Nephron progenitor cell (in vitro differentiated cells): ENCODE data around the gene TTC33.

ENCODE experiments used
- DNase-seq: peaks from one replicate; pipeline ENCODE4 v3.0.0; 2021
- H3K27ac Mint-ChIP-seq: 2 replicates; pipeline ENCODE4 v1.8.0; 2021; ENCODE audit warnings: mild to moderate bottlenecking, moderate library complexity, mixed read lengths
- H3K27me3 Mint-ChIP-seq: 2 replicates; pipeline ENCODE4 v1.8.0; 2021; ENCODE audit warnings: mild to moderate bottlenecking, low read depth, mixed read lengths; ENCODE audit not compliant: poor library complexity
- H3K36me3 Mint-ChIP-seq: 2 replicates; pipeline ENCODE4 v1.8.0; 2021; ENCODE audit warnings: low read depth, mixed read lengths
- H3K4me1 Mint-ChIP-seq: 2 replicates; pipeline ENCODE4 v1.8.0; 2021; ENCODE audit warnings: mixed read lengths
- H3K4me3 Mint-ChIP-seq: 2 replicates; pipeline ENCODE4 v1.8.0; 2021; ENCODE audit warnings: mild to moderate bottlenecking, moderate library complexity, mixed read lengths
- H3K9me3 Mint-ChIP-seq: 2 replicates; pipeline ENCODE4 v1.8.0; 2021; ENCODE audit warnings: mild to moderate bottlenecking, moderate library complexity, mixed read lengths
- CTCF ChIP-seq: fragments of 200-600 bp; sonication (generic); IDR thresholded peaks from 2 replicates; pipeline ENCODE4 v1.5.0; 2021; ENCODE audit warnings: antibody characterized with exemption

Gene TTC33

GRCh38 chr5:40688127-40688761 is 67.5 kb downstream of the TTC33 start:
- Mint-ChIP-seq H3K27ac (no peak overlapping the region), H3K4me3 (no peak overlapping the region), H3K36me3 (no peaks in the 10 kb centered on the region), H3K4me1 (no peaks in the 10 kb centered on the region), H3K27me3 (peaks cover 22% of the 10 kb centered on the region), H3K9me3 (no peaks in the 10 kb centered on the region)
- peak; percentile 87 for DNase-seq
- TF ChIP-seq CTCF = peak; percentile 82

DNA sequence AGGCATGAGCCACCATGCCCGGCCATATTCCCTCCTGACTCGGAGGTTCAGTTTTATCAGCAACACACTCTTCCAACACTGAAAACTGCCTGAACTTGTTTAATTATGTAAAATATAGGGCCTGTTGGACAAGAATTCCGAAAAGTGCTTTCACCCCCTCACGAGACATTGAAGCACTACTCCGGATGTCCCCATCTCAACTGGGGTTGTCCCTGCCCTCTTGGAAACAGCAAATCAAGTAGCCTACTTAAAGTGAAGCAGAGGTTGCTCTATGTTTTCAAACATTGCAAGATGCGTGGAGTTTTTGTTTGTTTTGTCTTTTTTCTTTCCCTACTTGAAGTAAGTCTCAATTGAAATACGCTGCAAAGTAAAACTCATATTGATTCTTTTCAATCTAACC is 68.4 kb downstream of the TTC33 start:
- Mint-ChIP-seq H3K4me3 (no peak overlapping the region), H3K27me3 (peaks cover 31% of the 10 kb centered on the region), H3K36me3 (no peaks in the 10 kb centered on the region), H3K9me3 (no peaks in the 10 kb centered on the region), H3K4me1 (peaks cover under 1% of the 10 kb centered on the region), H3K27ac (no peak overlapping the region)
- TF ChIP-seq CTCF = no peak
- DNase-seq = no peak

DNA sequence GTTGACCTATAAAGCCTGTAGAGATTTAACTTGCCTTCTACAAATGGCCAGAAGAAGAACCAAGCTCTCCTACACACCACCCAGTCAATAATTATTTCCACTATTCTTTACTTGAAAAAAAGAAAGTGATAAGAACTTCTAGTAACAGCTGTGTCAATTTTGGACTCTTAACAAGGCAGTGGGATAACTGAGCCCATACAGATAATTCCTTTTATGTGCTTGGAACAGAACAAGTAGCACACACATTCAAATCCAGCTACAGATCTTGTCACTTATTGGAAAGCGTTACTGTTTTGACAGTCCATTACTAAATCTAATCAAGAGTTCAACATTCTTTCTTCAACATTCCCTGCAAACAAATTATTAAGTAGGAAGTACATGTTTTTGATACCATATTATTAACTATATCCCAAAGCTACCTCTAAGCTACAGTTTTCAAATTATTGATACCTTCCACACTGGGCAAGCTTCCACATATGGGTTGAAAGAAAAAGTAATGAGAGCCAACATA is 69.7 kb downstream of the TTC33 start:
- TF ChIP-seq CTCF = no peak
- peaks cover 44% of the 10 kb centered on the region for H3K27me3 Mint-ChIP-seq
- no peaks in the 10 kb centered on the region for H3K9me3 Mint-ChIP-seq
- H3K27ac Mint-ChIP-seq = no peak overlapping the region
- H3K4me3 Mint-ChIP-seq = no peak overlapping the region
- H3K4me1 Mint-ChIP-seq = peaks cover 13% of the 10 kb centered on the region
- DNase-seq = no peak
- no peaks in the 10 kb centered on the region for H3K36me3 Mint-ChIP-seq

DNA sequence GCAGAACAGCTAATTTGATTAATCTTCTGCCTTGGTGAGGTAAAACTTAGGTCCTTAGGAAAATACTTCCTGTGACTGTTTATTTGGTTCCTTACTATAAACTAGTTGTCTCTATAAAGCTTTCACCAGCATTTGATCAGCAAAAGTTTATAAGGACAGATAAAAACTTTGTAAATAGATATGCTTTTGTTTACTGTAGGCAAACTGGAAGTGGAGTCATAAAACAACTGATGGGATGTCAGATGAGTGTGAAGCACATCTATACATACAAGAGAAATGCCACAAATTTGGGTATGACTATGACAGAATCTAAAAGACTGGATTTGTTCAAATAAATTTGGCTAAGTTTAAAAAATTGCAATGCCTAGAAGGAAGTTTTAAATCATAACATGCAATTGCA is 70.6 kb downstream of the TTC33 start:
- peaks cover 53% of the 10 kb centered on the region for H3K27me3 Mint-ChIP-seq
- H3K27ac Mint-ChIP-seq = no peak overlapping the region
- no peaks in the 10 kb centered on the region for H3K36me3 Mint-ChIP-seq
- peaks cover 22% of the 10 kb centered on the region for H3K4me1 Mint-ChIP-seq
- H3K4me3 Mint-ChIP-seq = no peak overlapping the region
- H3K9me3 Mint-ChIP-seq = no peaks in the 10 kb centered on the region
- TF ChIP-seq CTCF = no peak
- DNase-seq = no peak

DNA sequence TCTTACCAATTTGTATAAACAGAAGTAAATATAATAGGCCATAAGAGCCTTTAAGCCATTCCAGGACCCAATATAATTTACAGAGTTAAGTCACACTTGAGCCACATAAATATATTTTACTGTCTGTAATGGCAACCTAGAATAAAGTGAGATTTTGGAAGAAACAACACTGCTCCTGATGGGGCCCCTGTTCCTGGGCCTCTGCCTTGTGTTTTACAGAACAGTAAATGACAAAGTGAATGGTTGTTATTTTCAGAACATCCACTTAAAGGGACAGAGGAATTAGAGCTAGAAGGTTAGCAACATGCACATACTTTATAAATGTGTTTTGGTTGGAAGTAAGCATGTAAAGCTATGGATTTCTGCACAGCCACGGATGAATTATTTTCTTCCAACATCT is 72.5 kb downstream of the TTC33 start:
- H3K9me3 Mint-ChIP-seq = no peaks in the 10 kb centered on the region
- no peak overlapping the region for H3K27ac Mint-ChIP-seq
- no peaks in the 10 kb centered on the region for H3K36me3 Mint-ChIP-seq
- no peak for TF ChIP-seq CTCF
- peaks cover 62% of the 10 kb centered on the region for H3K27me3 Mint-ChIP-seq
- no peak overlapping the region for H3K4me3 Mint-ChIP-seq
- H3K4me1 Mint-ChIP-seq = peaks cover 37% of the 10 kb centered on the region
- no peak for DNase-seq
